Skeletal muscle satellite cell (primary cell): ENCODE measurements around the gene KRT3.

Source experiments
- H3K27me3 ChIP-seq: 2 replicates; pipeline ENCODE4 v1.7.0; 2013; ENCODE audit warnings: low read length; ENCODE audit not compliant: control insufficient read depth, insufficient read depth
- H3K36me3 ChIP-seq: 2 replicates; pipeline ENCODE4 v1.7.0; 2013; ENCODE audit warnings: mild to moderate bottlenecking, control low read depth, low read length; ENCODE audit not compliant: insufficient read depth
- H3K4me1 ChIP-seq: 2 replicates; pipeline ENCODE4 v1.7.0; 2013; ENCODE audit warnings: low read length; ENCODE audit not compliant: control insufficient read depth, insufficient read depth
- H3K4me2 ChIP-seq: 2 replicates; pipeline ENCODE4 v1.7.0; 2013; ENCODE audit warnings: mild to moderate bottlenecking, low read length
- H3K4me3 ChIP-seq: 2 replicates; pipeline ENCODE4 v1.7.0; 2013; ENCODE audit warnings: low read length
- H3K9ac ChIP-seq: 2 replicates; pipeline ENCODE4 v1.7.0; 2013; ENCODE audit warnings: mild to moderate bottlenecking, low read depth, low read length, moderate library complexity
- H3K9me3 ChIP-seq: replicated peaks from 2 replicates; pipeline ENCODE4 v1.7.0; 2013; ENCODE audit warnings: mild to moderate bottlenecking, control low read depth, low read length

The KRT3 gene

GRCh38 chr12:52817003-52817698 is 21.2 kb upstream of the KRT3 start:
- Histone ChIP-seq H3K36me3 (no peaks in the 10 kb centered on the region), H3K4me2 (no peak overlapping the region), H3K4me1 (no peaks in the 10 kb centered on the region), H3K9ac (no peak overlapping the region), H3K4me3 (no peak overlapping the region), H3K27me3 (peaks cover 61% of the 10 kb centered on the region), H3K9me3 (no peaks in the 10 kb centered on the region)

GRCh38 chr12:52815676-52816588 is 20.0 kb upstream of the KRT3 start:
- Histone ChIP-seq H3K36me3 (no peaks in the 10 kb centered on the region), H3K4me3 (no peak overlapping the region), H3K4me1 (no peaks in the 10 kb centered on the region), H3K27me3 (peaks cover 61% of the 10 kb centered on the region), H3K9ac (no peak overlapping the region), H3K4me2 (no peak overlapping the region), H3K9me3 (no peaks in the 10 kb centered on the region)

DNA sequence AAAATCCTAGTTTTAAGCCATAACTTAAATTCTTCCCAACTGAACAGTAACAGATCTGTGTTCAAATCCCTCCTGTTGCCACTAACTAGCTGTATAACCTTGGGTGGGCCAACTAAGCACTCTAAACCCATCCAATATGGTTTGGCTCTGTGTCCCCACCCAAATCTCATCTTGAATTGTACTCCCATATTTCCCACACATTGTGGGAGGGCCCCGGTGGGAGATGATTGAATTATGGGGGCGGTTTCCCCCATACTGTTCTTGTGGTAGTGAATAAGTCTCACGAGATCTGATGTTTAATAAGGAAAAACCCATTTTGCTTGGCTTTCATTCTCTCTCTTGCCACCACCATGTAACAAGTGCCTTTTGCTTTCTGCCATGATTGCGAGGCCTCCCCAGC is 19.2 kb upstream of the KRT3 start:
- peaks cover 58% of the 10 kb centered on the region for H3K27me3 ChIP-seq

DNA sequence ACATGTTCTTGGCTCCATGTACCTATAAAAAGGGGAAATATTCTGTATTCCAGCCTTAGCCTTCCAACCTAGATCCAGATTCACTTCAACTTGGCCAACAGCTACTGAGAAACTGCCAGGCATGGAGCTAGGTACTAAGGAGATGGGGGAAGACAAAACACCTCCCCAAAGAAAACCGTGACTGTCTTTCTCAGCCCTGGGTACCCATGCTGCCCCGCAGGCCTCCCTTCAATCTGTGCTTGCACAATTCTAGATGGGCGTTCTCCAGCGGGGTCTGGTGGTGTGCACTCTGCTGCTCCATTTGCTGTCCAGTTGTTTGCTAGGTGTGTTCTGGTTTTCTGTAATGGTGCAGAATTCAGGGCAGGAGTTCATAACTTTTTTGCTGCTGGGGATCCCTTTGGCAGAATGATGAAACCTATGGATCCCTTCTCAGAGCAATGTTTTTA is 18.8 kb upstream of the KRT3 start:
- Histone ChIP-seq H3K9ac (no peak overlapping the region), H3K9me3 (no peaks in the 10 kb centered on the region), H3K36me3 (no peaks in the 10 kb centered on the region), H3K4me3 (no peak overlapping the region), H3K4me1 (no peaks in the 10 kb centered on the region), H3K4me2 (no peak overlapping the region), H3K27me3 (peaks cover 58% of the 10 kb centered on the region)

More for the DNA sequence above, 19.2 kb upstream of the KRT3 start:
- Histone ChIP-seq H3K4me2 (no peak overlapping the region), H3K36me3 (no peaks in the 10 kb centered on the region), H3K4me1 (no peaks in the 10 kb centered on the region), H3K9ac (no peak overlapping the region), H3K4me3 (no peak overlapping the region), H3K9me3 (no peaks in the 10 kb centered on the region)

DNA sequence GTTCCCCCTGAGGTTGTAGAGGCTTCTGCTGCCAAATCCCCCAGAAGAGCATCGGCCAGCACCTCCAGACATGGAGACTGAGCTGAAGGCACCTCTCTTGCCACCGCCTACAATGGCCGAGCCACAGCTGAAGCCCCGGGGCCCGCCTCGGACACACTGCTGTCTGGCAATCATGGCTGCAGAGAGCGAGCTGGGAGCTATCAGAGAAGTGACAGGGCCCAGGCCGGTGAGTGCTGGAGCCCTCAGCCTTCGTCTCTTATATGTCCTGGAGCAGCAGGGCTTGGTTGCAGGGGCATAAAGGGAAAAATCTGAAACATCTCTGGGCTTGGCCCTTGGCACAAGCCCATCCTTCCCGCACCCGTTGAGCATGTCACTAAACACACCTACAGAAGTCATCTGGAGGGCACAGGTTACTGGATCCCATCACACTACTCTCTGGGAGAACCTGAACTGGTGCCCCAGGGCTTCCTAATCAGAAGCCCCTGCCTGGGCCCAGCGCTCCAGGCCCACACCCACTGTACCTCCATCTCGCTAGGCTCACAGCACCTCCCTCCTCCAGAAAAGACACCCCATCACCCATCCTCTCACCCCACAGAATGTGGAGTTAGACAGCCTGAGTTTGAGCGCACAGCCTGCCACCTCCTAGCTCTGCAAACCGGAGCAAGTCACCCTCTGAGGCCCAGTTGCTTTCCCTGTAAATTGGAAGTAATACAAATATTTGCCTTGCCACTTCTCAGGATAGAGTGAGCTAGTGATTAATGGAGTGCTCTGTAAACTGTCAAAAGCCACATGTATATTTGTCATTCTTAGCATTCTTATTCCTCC is 18.2 kb upstream of the KRT3 start, which contains the start of gene KRT4:
KRT4 (minus strand) TSS at position 232 of the 825 bp plus-strand sequence; CDS start at position 174, 58 bp downstream.
- H3K4me2 ChIP-seq: no peak within 1 kb of the TSS
- H3K27me3 ChIP-seq: peaks cover 64% of the 10 kb centered on the region
- H3K9me3 ChIP-seq: no peaks in the 10 kb centered on the region
- no peak within 1 kb of the TSS for H3K4me3 ChIP-seq
- no peak within 1 kb of the TSS for H3K9ac ChIP-seq
- H3K36me3 ChIP-seq: no peaks in the 10 kb centered on the region
- no peaks in the 10 kb centered on the region for H3K4me1 ChIP-seq

GRCh38 chr12:52813203-52813819 is 17.4 kb upstream of the KRT3 start:
- H3K36me3 ChIP-seq: no peaks in the 10 kb centered on the region
- no peak overlapping the region for H3K9ac ChIP-seq
- no peak overlapping the region for H3K4me3 ChIP-seq
- no peaks in the 10 kb centered on the region for H3K4me1 ChIP-seq
- no peak overlapping the region for H3K4me2 ChIP-seq
- H3K9me3 ChIP-seq: no peaks in the 10 kb centered on the region
- H3K27me3 ChIP-seq: peaks cover 64% of the 10 kb centered on the region

DNA sequence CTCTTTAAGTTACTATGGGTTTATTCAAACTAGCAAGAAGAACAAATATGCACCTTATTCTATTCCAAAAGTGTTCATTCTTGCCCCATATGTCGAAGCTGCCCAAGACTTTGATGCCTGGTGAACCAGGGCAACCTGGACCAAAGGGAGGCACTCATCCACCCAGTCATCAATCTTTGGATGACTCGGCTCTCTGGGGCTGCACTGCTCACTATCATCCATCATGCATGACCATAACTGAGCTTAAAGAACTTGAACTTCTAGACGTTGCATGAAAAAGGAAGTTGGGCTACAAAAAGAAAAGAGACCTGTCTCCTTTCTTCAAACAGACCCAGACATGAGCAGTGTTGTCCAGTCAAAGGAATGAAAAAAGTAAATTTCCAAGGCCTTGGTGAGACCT is 16.8 kb upstream of the KRT3 start:
- Histone ChIP-seq H3K4me3 (no peak overlapping the region), H3K27me3 (peaks cover 64% of the 10 kb centered on the region), H3K36me3 (no peaks in the 10 kb centered on the region), H3K4me2 (no peak overlapping the region), H3K9me3 (no peaks in the 10 kb centered on the region), H3K9ac (no peak overlapping the region), H3K4me1 (no peaks in the 10 kb centered on the region)

- no peak overlapping the region for H3K4me3 ChIP-seq
- H3K36me3 ChIP-seq: no peaks in the 10 kb centered on the region
- no peaks in the 10 kb centered on the region for H3K4me1 ChIP-seq
- H3K27me3 ChIP-seq: peaks cover 64% of the 10 kb centered on the region
- no peak overlapping the region for H3K4me2 ChIP-seq
- no peaks in the 10 kb centered on the region for H3K9me3 ChIP-seq
- H3K9ac ChIP-seq: no peak overlapping the region
Observed at GRCh38 chr12:52812073-52812400, 16.1 kb upstream of the KRT3 start.

DNA sequence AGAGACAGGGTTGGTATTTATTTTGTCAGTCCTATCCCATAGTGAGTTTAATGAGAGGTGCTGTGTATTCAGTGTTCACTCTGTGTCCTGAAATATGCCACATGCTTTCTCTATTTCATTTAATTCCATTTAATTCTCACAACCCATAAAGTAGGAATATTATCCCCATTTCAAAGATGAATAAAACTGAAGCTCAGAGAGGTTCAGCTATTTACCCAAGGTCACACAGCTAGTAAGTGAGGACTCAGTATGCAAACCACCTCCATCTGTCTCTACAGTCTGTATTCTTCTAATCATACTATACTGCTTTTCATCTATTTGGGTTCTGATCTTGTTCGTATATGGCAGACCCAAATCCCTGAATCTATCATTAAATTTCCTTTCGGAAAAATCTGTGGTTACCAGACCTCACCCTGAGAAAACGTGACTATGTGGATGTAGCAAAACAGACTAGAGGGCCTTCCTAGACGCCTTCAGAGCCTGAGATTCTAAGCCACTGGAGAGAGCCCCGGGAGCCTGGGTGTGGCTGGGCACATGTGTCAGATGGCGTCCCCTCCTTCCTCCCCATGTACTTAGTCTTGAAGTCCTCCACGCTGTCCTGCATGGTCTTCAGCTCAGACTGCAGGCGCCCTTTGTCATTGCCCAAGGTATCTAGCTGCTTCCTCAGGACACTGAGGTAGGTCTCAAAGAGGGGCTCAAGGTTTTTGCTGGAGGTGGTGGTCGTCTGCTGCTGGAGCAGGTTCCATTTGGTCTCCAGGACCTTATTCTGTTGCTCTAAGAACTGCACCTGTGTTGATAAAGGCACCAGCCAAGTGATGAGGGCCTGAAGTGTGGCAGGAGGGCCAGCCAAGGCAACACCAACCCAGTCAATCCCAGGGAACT is 15.5 kb upstream of the KRT3 start:
- no peak overlapping the region for H3K4me2 ChIP-seq
- H3K36me3 ChIP-seq: no peaks in the 10 kb centered on the region
- H3K4me1 ChIP-seq: no peaks in the 10 kb centered on the region
- H3K9me3 ChIP-seq: no peaks in the 10 kb centered on the region
- no peak overlapping the region for H3K9ac ChIP-seq
- H3K27me3 ChIP-seq: peaks cover 67% of the 10 kb centered on the region
- H3K4me3 ChIP-seq: no peak overlapping the region

DNA sequence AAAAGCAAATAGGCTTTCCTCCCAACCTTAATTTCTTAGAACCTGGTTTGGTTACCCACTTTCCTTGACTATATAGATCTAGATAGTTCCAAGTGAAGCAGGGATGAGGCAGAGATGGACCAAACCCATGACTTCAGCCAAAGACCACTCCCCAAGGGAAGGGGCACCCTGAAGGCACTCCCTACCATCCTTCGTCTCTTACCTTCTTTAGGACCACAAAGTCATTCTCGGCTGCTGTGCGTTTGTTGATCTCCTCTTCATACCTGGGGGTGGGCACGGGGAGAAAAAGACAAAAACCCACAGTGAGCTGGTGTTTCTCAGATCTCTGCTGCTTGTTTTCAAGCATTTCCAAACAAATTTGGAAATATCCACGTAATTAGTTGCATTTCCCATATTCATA is 14.6 kb upstream of the KRT3 start:
- no peaks in the 10 kb centered on the region for H3K36me3 ChIP-seq
- no peak overlapping the region for H3K4me2 ChIP-seq

More for the DNA sequence above, 14.6 kb upstream of the KRT3 start:
- no peaks in the 10 kb centered on the region for H3K9me3 ChIP-seq
- no peak overlapping the region for H3K9ac ChIP-seq
- H3K4me3 ChIP-seq: no peak overlapping the region
- H3K27me3 ChIP-seq: peaks cover 72% of the 10 kb centered on the region
- no peaks in the 10 kb centered on the region for H3K4me1 ChIP-seq
